HL-60 (cell line): ENCODE data around the gene ACTRT2.

Experiments
- GABPA ChIP-seq: IDR thresholded peaks from 2 replicates; pipeline ENCODE4 v1.6.1; 2012; ENCODE audit warnings: low read depth
- POLR2AphosphoS5 ChIP-seq: IDR thresholded peaks from 2 replicates; pipeline ENCODE4 v1.6.1; 2012; ENCODE audit warnings: low read depth
- SPI1 ChIP-seq: IDR thresholded peaks from 2 replicates; pipeline ENCODE4 v1.6.1; 2012; ENCODE audit warnings: low read depth, mild to moderate bottlenecking, borderline replicate concordance
- TF ChIP-seq, protein P1 (sequence below): IDR thresholded peaks from one replicate; pipeline ENCODE4 v1.5.1; 2011; ENCODE audit warnings: low read length, control low read depth, inconsistent platforms; ENCODE audit not compliant: insufficient read depth
- TF ChIP-seq, protein P2 (sequence below): IDR thresholded peaks from 2 replicates; pipeline ENCODE4 v1.6.1; 2012; ENCODE audit warnings: low read depth; ENCODE audit not compliant: insufficient replicate concordance

DNA sequence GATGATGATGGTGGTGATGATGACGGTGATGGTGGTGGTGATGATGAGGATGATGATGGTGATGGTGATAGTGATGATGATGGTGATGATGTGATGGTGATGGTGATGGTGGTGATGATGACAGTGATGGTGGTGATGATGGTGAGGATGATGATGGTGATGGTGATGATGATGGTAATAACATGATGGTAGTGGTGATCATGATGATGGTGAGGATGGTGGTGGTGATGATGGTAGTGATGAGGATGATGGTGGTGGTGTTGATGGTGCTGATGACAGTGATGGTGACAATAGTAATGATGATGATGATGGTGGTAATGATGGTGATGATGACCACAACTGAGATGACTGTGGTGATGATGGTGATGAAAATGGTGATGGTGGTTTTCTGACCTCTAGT lies 4.9 kb downstream of the ACTRT2 start:
- TF ChIP-seq, protein P1, sequence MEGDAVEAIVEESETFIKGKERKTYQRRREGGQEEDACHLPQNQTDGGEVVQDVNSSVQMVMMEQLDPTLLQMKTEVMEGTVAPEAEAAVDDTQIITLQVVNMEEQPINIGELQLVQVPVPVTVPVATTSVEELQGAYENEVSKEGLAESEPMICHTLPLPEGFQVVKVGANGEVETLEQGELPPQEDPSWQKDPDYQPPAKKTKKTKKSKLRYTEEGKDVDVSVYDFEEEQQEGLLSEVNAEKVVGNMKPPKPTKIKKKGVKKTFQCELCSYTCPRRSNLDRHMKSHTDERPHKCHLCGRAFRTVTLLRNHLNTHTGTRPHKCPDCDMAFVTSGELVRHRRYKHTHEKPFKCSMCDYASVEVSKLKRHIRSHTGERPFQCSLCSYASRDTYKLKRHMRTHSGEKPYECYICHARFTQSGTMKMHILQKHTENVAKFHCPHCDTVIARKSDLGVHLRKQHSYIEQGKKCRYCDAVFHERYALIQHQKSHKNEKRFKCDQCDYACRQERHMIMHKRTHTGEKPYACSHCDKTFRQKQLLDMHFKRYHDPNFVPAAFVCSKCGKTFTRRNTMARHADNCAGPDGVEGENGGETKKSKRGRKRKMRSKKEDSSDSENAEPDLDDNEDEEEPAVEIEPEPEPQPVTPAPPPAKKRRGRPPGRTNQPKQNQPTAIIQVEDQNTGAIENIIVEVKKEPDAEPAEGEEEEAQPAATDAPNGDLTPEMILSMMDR = no peak
- TF ChIP-seq GABPA (no peak), POLR2AphosphoS5 (no peak), SPI1 (no peak)
- TF ChIP-seq, protein P2, sequence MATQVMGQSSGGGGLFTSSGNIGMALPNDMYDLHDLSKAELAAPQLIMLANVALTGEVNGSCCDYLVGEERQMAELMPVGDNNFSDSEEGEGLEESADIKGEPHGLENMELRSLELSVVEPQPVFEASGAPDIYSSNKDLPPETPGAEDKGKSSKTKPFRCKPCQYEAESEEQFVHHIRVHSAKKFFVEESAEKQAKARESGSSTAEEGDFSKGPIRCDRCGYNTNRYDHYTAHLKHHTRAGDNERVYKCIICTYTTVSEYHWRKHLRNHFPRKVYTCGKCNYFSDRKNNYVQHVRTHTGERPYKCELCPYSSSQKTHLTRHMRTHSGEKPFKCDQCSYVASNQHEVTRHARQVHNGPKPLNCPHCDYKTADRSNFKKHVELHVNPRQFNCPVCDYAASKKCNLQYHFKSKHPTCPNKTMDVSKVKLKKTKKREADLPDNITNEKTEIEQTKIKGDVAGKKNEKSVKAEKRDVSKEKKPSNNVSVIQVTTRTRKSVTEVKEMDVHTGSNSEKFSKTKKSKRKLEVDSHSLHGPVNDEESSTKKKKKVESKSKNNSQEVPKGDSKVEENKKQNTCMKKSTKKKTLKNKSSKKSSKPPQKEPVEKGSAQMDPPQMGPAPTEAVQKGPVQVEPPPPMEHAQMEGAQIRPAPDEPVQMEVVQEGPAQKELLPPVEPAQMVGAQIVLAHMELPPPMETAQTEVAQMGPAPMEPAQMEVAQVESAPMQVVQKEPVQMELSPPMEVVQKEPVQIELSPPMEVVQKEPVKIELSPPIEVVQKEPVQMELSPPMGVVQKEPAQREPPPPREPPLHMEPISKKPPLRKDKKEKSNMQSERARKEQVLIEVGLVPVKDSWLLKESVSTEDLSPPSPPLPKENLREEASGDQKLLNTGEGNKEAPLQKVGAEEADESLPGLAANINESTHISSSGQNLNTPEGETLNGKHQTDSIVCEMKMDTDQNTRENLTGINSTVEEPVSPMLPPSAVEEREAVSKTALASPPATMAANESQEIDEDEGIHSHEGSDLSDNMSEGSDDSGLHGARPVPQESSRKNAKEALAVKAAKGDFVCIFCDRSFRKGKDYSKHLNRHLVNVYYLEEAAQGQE = no peak
